Liver (tissue), 9 donors: ENCODE measurements around the gene MFSD6L. TPM values are rescaled to one million over a fixed set of nuclear protein-coding genes. Genes with fewer than 3 reads are reported as not detected.

Experiments
- DNase-seq: peaks from one replicate; pipeline ENCODE4 v3.0.0-alpha.2; 2017; ENCODE audit warnings: low spot score
- H3K27ac ChIP-seq, 2 donors: one replicate each; pipeline ENCODE4 v1.7.0; 2013; ENCODE audit warnings: inconsistent platforms in 2 of 2, low read length in 2 of 2, control low read depth in 1 of 2, low read depth in 1 of 2, mild to moderate bottlenecking in 1 of 2
- H3K27me3 ChIP-seq, 4 donors: one replicate each; pipeline versions ENCODE4 v1.6.1 to v1.7.0; 2013; ENCODE audit warnings: low read length in 3 of 4, inconsistent platforms in 1 of 4, mild to moderate bottlenecking in 1 of 4, moderate library complexity in 1 of 4; ENCODE audit not compliant: control insufficient read depth in 4 of 4, insufficient read depth in 4 of 4
- H3K36me3 ChIP-seq, 4 donors: one replicate each; pipeline versions ENCODE4 v1.6.1 to v1.7.0; 2013; ENCODE audit warnings: low read length in 3 of 4, mild to moderate bottlenecking in 3 of 4, low read depth in 1 of 4, moderate library complexity in 1 of 4; ENCODE audit not compliant: control insufficient read depth in 4 of 4, insufficient read depth in 3 of 4
- H3K4me1 ChIP-seq, 4 donors: one replicate each; pipeline versions ENCODE4 v1.6.1 to v1.7.0; 2013; ENCODE audit warnings: low read length in 3 of 4, mild to moderate bottlenecking in 3 of 4, moderate library complexity in 1 of 4; ENCODE audit not compliant: control insufficient read depth in 4 of 4, insufficient read depth in 4 of 4
- H3K4me3 ChIP-seq, 3 donors: one replicate each; pipeline versions ENCODE4 v1.6.1 to v1.7.0; 2013; ENCODE audit warnings: low read length in 3 of 3, control low read depth in 1 of 3, low read depth in 1 of 3, mild to moderate bottlenecking in 1 of 3
- H3K9ac ChIP-seq, 2 donors: one replicate each; pipeline ENCODE4 v1.7.0; 2013; ENCODE audit warnings: low read length in 2 of 2, mild to moderate bottlenecking in 2 of 2, moderate library complexity in 2 of 2, control low read depth in 1 of 2, low read depth in 1 of 2
- H3K9me3 ChIP-seq, 4 donors: one replicate each; pipeline versions ENCODE4 v1.6.1 to v1.7.0; 2013; ENCODE audit warnings: low read length in 3 of 4; ENCODE audit not compliant: control insufficient read depth in 4 of 4
- ATF3 ChIP-seq: IDR thresholded peaks from 2 replicates; pipeline ENCODE4 v1.6.1; 2016; ENCODE audit warnings: antibody characterized with exemption
- CTCF ChIP-seq: fragments of 150-350 bp; IDR thresholded peaks from 2 replicates; pipeline ENCODE4 v1.5.1; 2017; ENCODE audit warnings: improper control_type of control experiment, low read depth, low read length; ENCODE audit not compliant: missing input control
- EGR1 ChIP-seq, 2 donors: IDR thresholded peaks; 2 replicates each; pipeline ENCODE4 v1.6.1; 2016 to 2018; ENCODE audit warnings: antibody characterized with exemption in 2 of 2, low read depth in 2 of 2
- FOXA1 ChIP-seq: IDR thresholded peaks from 2 replicates; pipeline ENCODE4 v1.6.1; 2016; ENCODE audit warnings: antibody characterized with exemption
- FOXA2 ChIP-seq: IDR thresholded peaks from 2 replicates; pipeline ENCODE4 v1.6.1; 2016; ENCODE audit warnings: antibody characterized with exemption
- GABPA ChIP-seq, 2 donors: IDR thresholded peaks in 1 of 2; conservative IDR thresholded peaks in 1 of 2; 2 replicates each; pipeline ENCODE4 v1.6.1; 2016; ENCODE audit warnings: antibody characterized with exemption in 2 of 2, mild to moderate bottlenecking in 1 of 2, moderate library complexity in 1 of 2
- HNF4A ChIP-seq, 2 donors: conservative IDR thresholded peaks; 2 replicates each; pipeline ENCODE4 v1.6.1; 2016; ENCODE audit warnings: antibody characterized with exemption in 2 of 2, mild to moderate bottlenecking in 2 of 2
- HNF4G ChIP-seq: IDR thresholded peaks from 2 replicates; pipeline ENCODE4 v1.6.1; 2016; ENCODE audit warnings: antibody characterized with exemption
- JUND ChIP-seq, 2 donors: IDR thresholded peaks; 2 replicates each; pipeline ENCODE4 v1.6.1; 2016; ENCODE audit warnings: antibody characterized with exemption in 2 of 2
- MAX ChIP-seq: IDR thresholded peaks from 2 replicates; pipeline ENCODE4 v1.6.1; 2016; ENCODE audit warnings: antibody characterized with exemption
- NR2F2 ChIP-seq: IDR thresholded peaks from 2 replicates; pipeline ENCODE4 v1.6.1; 2016; ENCODE audit warnings: antibody characterized with exemption
- SP1 ChIP-seq: IDR thresholded peaks from 2 replicates; pipeline ENCODE4 v1.6.1; 2018; ENCODE audit warnings: antibody characterized with exemption, mild to moderate bottlenecking
- TAF1 ChIP-seq: conservative IDR thresholded peaks from 2 replicates; pipeline ENCODE4 v1.6.1; 2016; ENCODE audit warnings: antibody characterized with exemption, mild to moderate bottlenecking
- YY1 ChIP-seq: IDR thresholded peaks from 2 replicates; pipeline ENCODE4 v1.6.1; 2016; ENCODE audit warnings: antibody characterized with exemption, mild to moderate bottlenecking
- WGBS: extraction: QIAGEN DNeasy Blood & Tissue Kit; methylation state at CpG from one replicate; pipeline ENCODE4 v1.1.7; 2013; 5-methylcytosine and 5-hydroxymethylcytosine counted together
- polyA plus RNA-seq, 2 donors: library from polyadenylated mRNA; stranded (reverse) in 1 of 2; unstranded in 1 of 2; fragments of 200-250 nt in 1 of 2; fragments of >200 nt in 1 of 2; fragmentation: Nextera tagmentation in 1 of 2; extraction: Ambion mirVana in 1 of 2; gene quantifications; one replicate each; pipeline versions ENCODE4 v1.2.1 to v1.2.3, GENCODE V29; 2013 to 2015
- total RNA-seq, 2 donors: library from RNA; depleted of rRNA; stranded (reverse); fragments of >200 nt; gene quantifications; one replicate each; pipeline ENCODE4 v1.2.3, GENCODE V29; 2014
- TF ChIP-seq, protein P1 (sequence below): IDR thresholded peaks from 2 replicates; pipeline ENCODE4 v1.6.1; 2016; ENCODE audit warnings: antibody characterized with exemption, mild to moderate bottlenecking
- donor health status: healthy.
- donor health status: healthy.
- donor health status: healthy.
- donor health status: healthy.
- donor health status: healthy.

The MFSD6L gene
- total and polyA plus RNA-seq, 4 donors, result 0.03 to 0.25 (median 0.05) TPM; not detected in 1

- Histone ChIP-seq H3K4me3 (no peak overlapping the region), H3K4me1 (no peaks in the 10 kb centered on the region), H3K27me3 (peaks cover 0 to 6% (median 2%) of the 10 kb centered on the region in 4 donors), H3K9me3 (peaks cover 0 to 4% (median 1%) of the 10 kb centered on the region in 4 donors), H3K36me3 (no peaks in the 10 kb centered on the region), H3K9ac (no peak overlapping the region), H3K27ac (no peak overlapping the region)
- no peak for TF ChIP-seq GABPA (IDR thresholded peaks at IDR 0.05 in 1 of 2, conservative IDR thresholded peaks at IDR 0.05 in 1 of 2)
- no peak for TF ChIP-seq JUND (IDR thresholded peaks at IDR 0.05)
- TF ChIP-seq, protein P1, sequence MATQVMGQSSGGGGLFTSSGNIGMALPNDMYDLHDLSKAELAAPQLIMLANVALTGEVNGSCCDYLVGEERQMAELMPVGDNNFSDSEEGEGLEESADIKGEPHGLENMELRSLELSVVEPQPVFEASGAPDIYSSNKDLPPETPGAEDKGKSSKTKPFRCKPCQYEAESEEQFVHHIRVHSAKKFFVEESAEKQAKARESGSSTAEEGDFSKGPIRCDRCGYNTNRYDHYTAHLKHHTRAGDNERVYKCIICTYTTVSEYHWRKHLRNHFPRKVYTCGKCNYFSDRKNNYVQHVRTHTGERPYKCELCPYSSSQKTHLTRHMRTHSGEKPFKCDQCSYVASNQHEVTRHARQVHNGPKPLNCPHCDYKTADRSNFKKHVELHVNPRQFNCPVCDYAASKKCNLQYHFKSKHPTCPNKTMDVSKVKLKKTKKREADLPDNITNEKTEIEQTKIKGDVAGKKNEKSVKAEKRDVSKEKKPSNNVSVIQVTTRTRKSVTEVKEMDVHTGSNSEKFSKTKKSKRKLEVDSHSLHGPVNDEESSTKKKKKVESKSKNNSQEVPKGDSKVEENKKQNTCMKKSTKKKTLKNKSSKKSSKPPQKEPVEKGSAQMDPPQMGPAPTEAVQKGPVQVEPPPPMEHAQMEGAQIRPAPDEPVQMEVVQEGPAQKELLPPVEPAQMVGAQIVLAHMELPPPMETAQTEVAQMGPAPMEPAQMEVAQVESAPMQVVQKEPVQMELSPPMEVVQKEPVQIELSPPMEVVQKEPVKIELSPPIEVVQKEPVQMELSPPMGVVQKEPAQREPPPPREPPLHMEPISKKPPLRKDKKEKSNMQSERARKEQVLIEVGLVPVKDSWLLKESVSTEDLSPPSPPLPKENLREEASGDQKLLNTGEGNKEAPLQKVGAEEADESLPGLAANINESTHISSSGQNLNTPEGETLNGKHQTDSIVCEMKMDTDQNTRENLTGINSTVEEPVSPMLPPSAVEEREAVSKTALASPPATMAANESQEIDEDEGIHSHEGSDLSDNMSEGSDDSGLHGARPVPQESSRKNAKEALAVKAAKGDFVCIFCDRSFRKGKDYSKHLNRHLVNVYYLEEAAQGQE, result no peak
- TF ChIP-seq MAX, result no peak
- no peak for TF ChIP-seq FOXA2
- no peak for TF ChIP-seq TAF1
- TF ChIP-seq CTCF, result no peak
- TF ChIP-seq YY1, result no peak
- no peak for TF ChIP-seq EGR1 (IDR thresholded peaks at IDR 0.05; ENCODE audit: low read depth in 2 of 2)
- no peak for TF ChIP-seq NR2F2
- no peak for TF ChIP-seq HNF4G
- no peak for TF ChIP-seq ATF3
- no peak for TF ChIP-seq SP1
- 81% methylated on average over 10 of the region's 10 CpGs for WGBS
- DNase-seq, result no peak
Measured at GRCh38 chr17:8821446-8822105, 22.4 kb upstream of the MFSD6L start.

DNA sequence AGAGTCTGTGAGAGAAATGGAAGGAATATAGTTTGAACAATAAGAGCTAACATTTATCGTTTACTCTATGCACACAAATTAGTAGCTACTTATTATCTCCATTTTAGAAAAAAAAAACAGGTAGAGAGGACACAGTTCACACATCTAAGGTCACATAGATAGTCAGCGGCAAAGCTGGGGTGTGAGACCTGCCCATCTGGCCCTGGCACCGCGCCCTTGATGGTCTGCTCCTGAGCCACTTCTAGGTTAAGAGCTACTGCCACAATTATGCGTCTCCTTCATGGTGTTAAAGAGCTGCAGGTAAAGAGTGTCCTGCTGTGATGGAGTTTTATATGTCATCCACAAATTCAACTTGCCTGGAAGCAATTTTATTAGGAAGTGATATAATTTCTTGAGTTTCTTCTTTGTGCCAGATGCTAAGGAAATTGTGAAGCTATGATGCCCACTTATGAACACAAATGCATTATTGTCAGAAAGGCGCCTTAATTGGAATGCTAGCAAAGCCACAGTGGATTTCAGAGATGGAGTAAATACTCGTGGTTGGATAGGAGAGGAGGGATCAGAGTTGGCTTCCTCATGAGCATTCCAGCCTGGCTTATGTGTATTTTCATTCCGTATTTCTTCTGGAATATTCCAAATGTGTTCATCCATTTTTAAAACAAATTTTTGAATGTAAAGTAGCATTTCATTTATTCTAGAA is 21.3 kb upstream of the MFSD6L start:
- Histone ChIP-seq H3K27me3 (peaks cover 0 to 6% (median 2%) of the 10 kb centered on the region in 4 donors), H3K9ac (no peak overlapping the region), H3K36me3 (no peaks in the 10 kb centered on the region), H3K9me3 (peaks cover 0 to 4% (median 1%) of the 10 kb centered on the region in 4 donors), H3K4me1 (no peaks in the 10 kb centered on the region), H3K4me3 (no peak overlapping the region), H3K27ac (no peak overlapping the region)
- WGBS, result 76% methylated on average over 8 of the region's 8 CpGs
- TF ChIP-seq MAX (no peak), HNF4A (conservative IDR thresholded peaks at IDR 0.05) (no peak), YY1 (no peak), FOXA1 (no peak), CTCF (no peak), FOXA2 (no peak)
- TF ChIP-seq, protein P1, result no peak
- no peak for DNase-seq
